ENCODE results near the gene CRYBB1.

DNA sequence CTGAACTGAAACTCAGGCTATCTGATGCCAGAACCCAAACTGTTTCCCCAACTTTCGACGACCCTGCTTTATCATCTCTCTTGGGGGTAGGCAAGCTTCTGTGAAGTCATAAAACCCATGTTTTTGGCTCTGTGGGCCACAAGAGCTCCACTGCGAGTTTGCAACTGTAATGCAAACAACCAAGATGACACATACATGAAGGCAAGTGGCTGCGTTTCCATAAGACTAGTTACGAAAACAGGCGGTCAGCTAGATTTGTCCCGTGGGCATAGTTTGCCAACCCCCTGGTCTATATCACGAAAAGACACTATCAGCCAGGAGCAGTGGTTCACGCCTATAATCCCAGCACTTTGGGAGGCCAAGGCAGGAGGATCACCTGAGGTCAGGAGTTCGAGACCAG, 65.4 kb downstream of the CRYBB1 start:
- TF ChIP-seq, protein P1, sequence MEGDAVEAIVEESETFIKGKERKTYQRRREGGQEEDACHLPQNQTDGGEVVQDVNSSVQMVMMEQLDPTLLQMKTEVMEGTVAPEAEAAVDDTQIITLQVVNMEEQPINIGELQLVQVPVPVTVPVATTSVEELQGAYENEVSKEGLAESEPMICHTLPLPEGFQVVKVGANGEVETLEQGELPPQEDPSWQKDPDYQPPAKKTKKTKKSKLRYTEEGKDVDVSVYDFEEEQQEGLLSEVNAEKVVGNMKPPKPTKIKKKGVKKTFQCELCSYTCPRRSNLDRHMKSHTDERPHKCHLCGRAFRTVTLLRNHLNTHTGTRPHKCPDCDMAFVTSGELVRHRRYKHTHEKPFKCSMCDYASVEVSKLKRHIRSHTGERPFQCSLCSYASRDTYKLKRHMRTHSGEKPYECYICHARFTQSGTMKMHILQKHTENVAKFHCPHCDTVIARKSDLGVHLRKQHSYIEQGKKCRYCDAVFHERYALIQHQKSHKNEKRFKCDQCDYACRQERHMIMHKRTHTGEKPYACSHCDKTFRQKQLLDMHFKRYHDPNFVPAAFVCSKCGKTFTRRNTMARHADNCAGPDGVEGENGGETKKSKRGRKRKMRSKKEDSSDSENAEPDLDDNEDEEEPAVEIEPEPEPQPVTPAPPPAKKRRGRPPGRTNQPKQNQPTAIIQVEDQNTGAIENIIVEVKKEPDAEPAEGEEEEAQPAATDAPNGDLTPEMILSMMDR (IDR thresholded peaks at IDR 0.05; ENCODE audit: low read depth, low read length, missing input control) = no peak
- TF ChIP-seq JUND (IDR thresholded peaks at IDR 0.05) (no peak), NR2F2 (IDR thresholded peaks at IDR 0.05) (no peak), EGR1 (IDR thresholded peaks at IDR 0.05; ENCODE audit: low read depth in 2 of 2) (no peak), FOXA1 (IDR thresholded peaks at IDR 0.05) (no peak)

All from liver (tissue), 3 donors.